22Rv1 (cell line): ENCODE measurements around the gene TPM2.

ENCODE experiments used
- ZFX ChIP-seq: fragments of 450-650 bp; IDR thresholded peaks from 2 replicates; pipeline ENCODE4 v1.6.1; 2017; ENCODE audit warnings: antibody characterized with exemption, borderline replicate concordance
- TF ChIP-seq, protein P1 (sequence below): fragments of 450-650 bp; IDR thresholded peaks from 2 replicates; pipeline ENCODE4 v1.5.1; 2017; ENCODE audit warnings: mild to moderate bottlenecking

DNA sequence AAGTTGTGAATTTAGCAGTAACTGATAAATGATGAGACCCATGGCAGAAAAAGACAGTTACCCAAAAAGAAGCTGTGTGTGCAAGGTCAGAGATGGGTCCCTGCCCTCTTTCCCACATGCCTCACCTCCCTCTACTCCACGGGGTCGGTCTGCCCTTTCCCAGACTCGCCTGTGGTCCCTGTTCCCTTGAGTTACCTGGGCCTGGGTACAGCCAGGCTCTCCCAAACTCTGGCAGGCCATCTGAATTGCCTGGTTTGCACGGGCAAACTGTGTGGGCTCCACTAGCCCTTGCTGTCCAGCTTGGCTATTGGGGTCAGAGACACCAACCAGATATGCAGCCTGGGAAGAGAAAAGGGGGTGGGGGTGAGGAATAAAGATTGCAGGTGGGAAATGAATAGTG, 18.4 kb upstream of the TPM2 start:
- TF ChIP-seq, protein P1, sequence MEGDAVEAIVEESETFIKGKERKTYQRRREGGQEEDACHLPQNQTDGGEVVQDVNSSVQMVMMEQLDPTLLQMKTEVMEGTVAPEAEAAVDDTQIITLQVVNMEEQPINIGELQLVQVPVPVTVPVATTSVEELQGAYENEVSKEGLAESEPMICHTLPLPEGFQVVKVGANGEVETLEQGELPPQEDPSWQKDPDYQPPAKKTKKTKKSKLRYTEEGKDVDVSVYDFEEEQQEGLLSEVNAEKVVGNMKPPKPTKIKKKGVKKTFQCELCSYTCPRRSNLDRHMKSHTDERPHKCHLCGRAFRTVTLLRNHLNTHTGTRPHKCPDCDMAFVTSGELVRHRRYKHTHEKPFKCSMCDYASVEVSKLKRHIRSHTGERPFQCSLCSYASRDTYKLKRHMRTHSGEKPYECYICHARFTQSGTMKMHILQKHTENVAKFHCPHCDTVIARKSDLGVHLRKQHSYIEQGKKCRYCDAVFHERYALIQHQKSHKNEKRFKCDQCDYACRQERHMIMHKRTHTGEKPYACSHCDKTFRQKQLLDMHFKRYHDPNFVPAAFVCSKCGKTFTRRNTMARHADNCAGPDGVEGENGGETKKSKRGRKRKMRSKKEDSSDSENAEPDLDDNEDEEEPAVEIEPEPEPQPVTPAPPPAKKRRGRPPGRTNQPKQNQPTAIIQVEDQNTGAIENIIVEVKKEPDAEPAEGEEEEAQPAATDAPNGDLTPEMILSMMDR: no peak
- no peak for TF ChIP-seq ZFX
